DMS114 treated with DMSO at 0.1 percent for 48 hours (cell line): ENCODE measurements around the gene IFIT1.
"Not testable (repeated sequence)": the region's sequence is repeated elsewhere in the genome, so short reads cannot be mapped to it uniquely, and the experiment has no call there.

Experiments
- DNase-seq: peaks from one replicate; lab custom pipeline; 2025; ENCODE audit not compliant: unreplicated experiment; lab: John Stamatoyannopoulos, UW

Gene IFIT1

GRCh38 chr10:89364531-89364930, 27.9 kb upstream of the IFIT1 start:
- DNase-seq = no peak

DNA sequence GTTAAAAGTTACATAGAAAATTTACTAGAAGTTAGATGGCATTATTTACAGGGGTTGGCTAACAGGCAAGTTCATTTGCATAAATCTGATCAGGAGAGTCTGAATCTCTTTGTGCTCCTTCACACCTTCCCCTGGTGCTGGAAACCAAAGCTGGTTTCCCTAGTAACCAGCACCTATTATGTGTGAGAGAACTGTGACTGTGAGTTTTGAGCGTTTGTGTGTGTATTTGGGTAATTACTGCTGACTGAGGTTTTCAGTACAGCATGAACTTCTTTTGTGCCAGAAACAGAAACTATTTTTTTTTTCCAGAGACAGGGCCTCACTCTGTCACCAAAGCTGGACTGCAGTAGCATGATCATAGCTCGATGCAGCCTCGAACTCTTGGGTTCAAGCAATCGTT, 24.9 kb upstream of the IFIT1 start:
- DNase-seq = no peak

DNA sequence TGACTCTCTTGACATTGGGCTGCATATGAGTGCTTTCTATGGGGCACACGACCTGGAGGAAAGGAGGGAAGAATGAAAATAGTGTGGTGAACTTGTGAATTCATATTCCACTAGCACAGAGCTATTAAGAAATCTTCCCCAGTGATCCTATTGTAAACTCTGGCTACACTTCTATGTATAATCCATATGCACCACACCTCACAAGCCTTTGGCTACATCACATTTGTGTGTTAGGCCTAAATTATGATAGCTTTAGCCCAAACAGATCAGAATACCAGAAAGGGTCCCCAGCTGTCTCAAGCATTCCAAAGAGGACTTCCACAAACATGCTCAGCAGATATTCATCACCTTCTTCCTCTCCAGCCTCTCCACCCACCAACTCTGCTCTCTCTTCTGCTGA, 24.3 kb upstream of the IFIT1 start:
- no peak for DNase-seq

DNA sequence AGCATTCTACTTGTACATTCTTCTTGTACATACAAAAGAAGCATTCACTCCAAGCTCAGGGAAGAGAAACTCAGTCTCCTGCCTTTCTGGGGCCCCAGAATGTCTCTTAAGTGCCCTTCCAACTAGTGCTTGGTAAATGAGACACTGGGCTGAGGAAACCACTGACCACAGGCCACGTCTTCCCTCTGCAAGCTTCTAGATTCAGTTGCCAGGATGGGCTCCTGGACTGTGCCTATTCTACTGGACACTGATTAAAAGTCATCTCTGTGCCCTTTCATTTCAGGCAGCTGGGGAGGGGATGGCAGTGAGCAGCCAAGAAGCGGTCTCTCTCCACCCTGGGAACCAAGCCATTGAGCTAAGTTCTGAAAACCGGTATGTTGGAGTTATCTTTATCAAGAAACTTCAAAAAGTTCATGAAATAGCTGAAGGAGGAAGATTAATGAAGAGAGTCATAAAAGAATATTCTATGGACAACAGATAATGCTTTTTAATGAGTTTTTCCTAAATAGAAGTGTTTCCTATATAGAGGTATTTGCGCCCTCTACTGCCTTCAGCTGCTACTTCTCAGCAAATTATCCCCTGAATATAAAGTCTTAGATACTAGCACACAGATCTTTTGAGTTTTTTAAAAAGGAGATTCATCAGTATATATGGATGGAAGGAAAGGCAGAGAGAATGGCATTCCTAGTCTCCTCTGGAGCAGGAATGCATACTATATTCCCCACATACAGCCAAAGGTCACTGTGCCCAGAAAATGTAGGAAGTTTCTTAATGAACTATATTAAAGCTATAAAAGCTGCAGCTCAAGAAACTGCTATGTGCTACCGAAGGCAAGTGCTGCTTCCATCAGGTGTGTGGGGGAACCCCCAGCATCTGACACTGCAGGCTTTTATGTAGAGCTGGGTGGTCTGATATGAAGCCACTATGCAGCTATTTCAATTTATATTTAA, 23.0 kb upstream of the IFIT1 start:
- DNase-seq = peak; percentile 14

GRCh38 chr10:89371079-89371478, 21.3 kb upstream of the IFIT1 start:
- no peak for DNase-seq

GRCh38 chr10:89371987-89372386, 20.4 kb upstream of the IFIT1 start:
- DNase-seq = no peak

DNA sequence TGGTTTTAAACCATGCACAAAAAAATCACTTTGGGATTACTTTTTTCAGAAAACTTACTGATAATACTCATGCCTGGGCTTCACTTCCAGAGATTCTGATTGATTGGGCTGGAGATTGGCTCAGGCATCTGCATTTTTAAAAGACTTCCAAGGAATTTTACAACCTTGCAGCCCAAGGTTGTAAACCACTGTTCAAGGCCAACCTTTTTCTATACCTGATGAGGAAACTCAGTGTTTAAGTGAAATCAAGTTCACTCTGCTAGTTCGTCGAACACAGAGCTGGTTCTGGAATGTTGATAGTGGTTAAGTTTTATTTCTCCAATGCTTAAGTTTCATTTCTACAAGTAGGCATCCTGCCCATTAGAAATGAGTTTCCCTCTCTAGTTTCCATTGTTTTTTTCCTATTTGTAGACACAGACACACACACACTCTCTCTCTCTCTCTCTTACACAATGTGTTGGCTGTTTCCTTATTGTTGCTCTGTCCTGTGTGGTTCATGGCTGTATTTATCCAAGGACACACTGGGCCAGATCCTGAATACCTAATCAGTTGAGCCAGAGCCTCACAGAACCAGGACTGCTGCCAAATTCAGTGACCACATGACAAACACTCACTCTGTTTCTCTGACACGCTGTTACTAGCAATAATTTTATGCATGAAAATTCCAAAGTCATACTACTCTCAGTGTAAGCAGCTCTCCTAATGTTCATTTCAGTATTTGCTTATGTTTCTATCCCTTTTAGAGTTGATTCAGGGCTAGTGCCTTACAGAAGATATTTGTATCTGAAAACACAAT, 18.3 kb upstream of the IFIT1 start:
- DNase-seq = no peak

- DNase-seq = no peak
Measured at GRCh38 chr10:89374713-89375141, 17.7 kb upstream of the IFIT1 start.

GRCh38 chr10:89377705-89378637, 14.5 kb upstream of the IFIT1 start, which contains the start of gene IFIT1B:
TSS of gene IFIT1B (plus strand) at chr10:89378056. CDS start at chr10:89378136, 80 bp downstream.
- DNase-seq = no peak

DNA sequence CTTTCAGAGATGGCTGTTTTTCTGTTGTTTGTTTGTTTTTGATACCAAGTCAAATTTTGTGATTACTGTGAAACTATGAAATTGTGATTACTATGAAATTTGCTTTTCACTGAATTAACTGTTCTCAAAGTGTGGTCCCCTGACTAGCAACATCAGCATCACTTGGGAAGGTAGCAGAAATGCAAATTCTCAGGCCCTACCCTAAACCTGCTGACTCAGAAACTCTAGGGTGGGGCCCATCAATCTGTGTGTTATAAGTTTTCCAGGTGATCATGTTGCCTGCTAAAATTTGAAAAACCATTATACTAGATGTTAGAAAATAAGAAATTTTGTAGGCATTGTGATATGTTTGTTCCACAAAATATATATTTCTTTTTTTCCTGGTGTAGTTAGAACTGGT, 13.3 kb upstream of the IFIT1 start:
- no peak for DNase-seq

- DNase-seq = no peak
Measured at GRCh38 chr10:89382757-89383156, 9.7 kb upstream of the IFIT1 start.

DNA sequence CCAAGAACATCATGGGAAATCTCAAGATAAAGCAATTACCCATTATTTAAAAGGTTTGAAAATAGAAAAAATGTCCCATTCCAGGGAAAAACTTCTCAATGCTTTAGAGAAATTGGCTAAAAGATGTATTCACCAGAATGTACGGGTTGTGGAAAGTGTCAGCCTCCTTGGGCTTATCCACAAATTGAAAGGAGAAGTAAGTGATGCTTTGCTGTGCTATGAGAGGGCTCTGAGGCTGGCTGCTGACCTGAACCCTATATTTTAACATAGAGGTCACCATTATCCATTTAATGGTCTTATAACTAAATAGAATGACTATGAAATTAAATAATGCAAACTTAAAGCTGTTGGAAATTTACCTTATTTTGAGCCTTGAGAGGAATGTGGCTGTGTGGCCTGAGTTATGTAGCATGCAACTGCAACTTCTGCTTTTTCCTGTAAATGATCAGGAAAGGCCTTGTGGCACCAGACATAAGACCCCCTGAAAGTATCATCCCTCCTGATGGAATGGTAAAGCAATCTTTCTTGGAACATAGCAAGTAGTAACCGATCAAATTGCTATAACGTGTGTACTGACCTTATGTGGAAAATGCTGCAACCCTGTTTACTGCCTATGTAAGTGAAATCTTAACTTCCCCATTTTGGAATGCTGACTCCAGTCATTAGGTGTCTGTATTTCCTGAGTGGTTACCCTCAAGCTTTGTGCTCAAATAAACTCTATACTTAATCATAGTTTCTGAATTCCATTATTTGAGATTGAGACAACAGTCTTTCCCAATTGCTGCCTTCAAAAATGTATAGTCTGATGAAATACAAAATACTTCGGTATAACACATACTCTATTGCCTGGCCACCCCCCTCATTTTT, 7.7 kb upstream of the IFIT1 start:
- DNase-seq = no peak

GRCh38 chr10:89388806-89389205, 3.6 kb upstream of the IFIT1 start:
- no peak for DNase-seq

GRCh38 chr10:89389254-89389653, 3.2 kb upstream of the IFIT1 start:
- DNase-seq = peak; percentile 41

DNA sequence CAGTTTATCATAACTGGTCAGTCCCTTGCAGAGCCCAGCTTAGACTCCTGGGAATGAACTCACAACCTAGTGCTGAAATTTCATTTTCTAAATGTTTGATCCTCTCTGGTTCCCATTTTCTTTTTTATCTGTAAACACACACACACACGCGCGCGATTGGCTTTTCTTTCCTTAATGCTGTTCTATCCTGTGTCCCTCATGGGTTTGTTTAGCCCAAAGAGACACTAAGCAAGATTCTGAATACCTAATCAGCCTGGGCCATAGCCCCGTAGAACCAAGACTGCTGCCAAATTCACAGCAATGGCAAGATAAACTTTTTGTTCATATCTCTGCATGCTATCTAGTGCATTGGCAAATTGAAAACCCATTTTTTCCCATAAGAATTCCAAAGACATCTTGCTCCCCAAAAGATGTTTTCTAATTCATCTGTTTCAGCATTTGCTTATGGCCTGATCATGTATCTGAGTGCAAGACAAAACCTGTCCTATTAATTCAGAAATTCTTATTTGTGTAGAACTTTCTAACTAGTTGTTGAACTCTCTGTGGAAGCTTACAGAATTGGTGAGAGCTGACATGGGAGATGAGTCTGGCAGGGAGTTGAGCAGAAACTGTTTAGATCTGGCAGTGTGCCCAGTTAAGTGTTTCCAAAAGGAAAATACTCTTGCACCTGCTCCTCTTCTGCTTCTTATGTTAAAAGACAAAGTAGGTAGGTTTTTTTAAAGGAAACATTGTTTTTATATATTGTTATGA, 1.8 kb upstream of the IFIT1 start:
- no peak for DNase-seq

DNA sequence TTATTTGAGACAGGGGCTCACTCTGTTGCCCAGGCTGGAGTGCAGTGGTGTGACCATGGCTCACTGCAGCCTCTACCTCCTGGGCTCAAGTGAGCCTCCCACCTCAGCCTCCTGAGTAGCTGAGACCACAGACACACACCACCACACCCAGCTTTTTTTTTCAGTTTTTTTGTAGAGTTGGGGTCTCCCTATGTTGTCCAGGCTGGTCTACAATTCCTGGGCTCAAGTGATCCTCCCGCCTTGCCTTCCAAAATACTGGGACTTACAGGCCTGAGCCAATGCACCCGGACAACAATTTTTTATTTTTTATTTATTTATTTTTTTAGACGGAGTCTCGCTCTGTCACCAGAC, 1.2 kb upstream of the IFIT1 start:
- DNase-seq = not testable (repeated sequence)

GRCh38 chr10:89392974-89393373, 551 bp downstream of the IFIT1 start:
- DNase-seq = no peak

DNA sequence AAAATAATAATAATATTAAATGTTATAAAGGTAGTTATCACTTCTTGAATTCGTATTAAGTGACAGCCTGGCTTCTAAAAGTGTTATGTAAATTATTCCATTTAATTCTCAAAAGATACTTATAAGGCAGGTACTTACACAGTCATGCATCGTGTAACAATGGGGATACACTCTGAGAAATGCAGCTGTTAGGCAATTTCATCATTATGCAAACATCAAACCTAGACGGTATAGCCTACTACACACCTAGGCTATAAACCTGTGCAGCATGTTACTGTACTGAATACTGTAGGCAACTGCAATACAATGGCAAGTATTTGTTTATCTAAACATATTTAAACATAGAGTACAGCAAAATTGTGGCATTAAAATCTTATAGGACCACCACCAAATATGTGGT, 1.5 kb downstream of the IFIT1 start:
- DNase-seq = no peak

- DNase-seq = no peak
Measured at GRCh38 chr10:89395141-89395540, 2.7 kb downstream of the IFIT1 start.
